Measurements from ENCODE around the gene RPS6KC1. TPM values are rescaled to one million over a fixed set of nuclear protein-coding genes. Genes with fewer than 3 reads are reported as not detected.

Gene RPS6KC1
- total RNA-seq, 2 donors from 2014 or later = 13.7 to 48.5 TPM

- H3K27ac ChIP-seq = no peak overlapping the region
- ATAC-seq = no peak
- 91 to 95% methylated on average over 2 of the region's 2 CpGs for WGBS, 2 donors
- H3K4me1 ChIP-seq = no peaks in the 10 kb centered on the region
- DNase-seq = no peak
- H3K27me3 ChIP-seq = no peaks in the 10 kb centered on the region
- H3K4me3 ChIP-seq = no peak overlapping the region
- no peaks in the 10 kb centered on the region for H3K9me3 ChIP-seq
- no peaks in the 10 kb centered on the region for H3K36me3 ChIP-seq (replicated peaks in 1 of 2; ENCODE audit: insufficient read depth in 1 of 2, low read depth in 2 of 2)
- intact Hi-C loops (cut with DNase I) = no loop called here
- TF ChIP-seq POLR2A (IDR thresholded peaks at IDR 0.05) = no peak
- TF ChIP-seq CTCF (IDR thresholded peaks at IDR 0.05) = no peak
These were observed 225.2 kb downstream of the RPS6KC1 start for GRCh38 chr1:213276236-213276635.

GRCh38 chr1:213277036-213277435 is 226.0 kb downstream of the RPS6KC1 start:
- no peaks in the 10 kb centered on the region for H3K27me3 ChIP-seq
- intact Hi-C loops (cut with DNase I) = no loop called here
- WGBS, 2 donors = 69 to 80% methylated on average over 2 of the region's 2 CpGs
- no peaks in the 10 kb centered on the region for H3K4me1 ChIP-seq
- no peaks in the 10 kb centered on the region for H3K9me3 ChIP-seq
- no peaks in the 10 kb centered on the region for H3K36me3 ChIP-seq (replicated peaks in 1 of 2; ENCODE audit: insufficient read depth in 1 of 2, low read depth in 2 of 2)
- TF ChIP-seq POLR2A (IDR thresholded peaks at IDR 0.05) (no peak), CTCF (IDR thresholded peaks at IDR 0.05) (no peak)
- no peak overlapping the region for H3K27ac ChIP-seq
- DNase-seq (no peak), ATAC-seq (no peak)
- H3K4me3 ChIP-seq = no peak overlapping the region

GRCh38 chr1:213279410-213279809 is 228.4 kb downstream of the RPS6KC1 start:
- ATAC-seq (no peak), DNase-seq (no peak)
- no peak overlapping the region for H3K27ac ChIP-seq
- H3K4me1 ChIP-seq = no peaks in the 10 kb centered on the region
- no peaks in the 10 kb centered on the region for H3K36me3 ChIP-seq (replicated peaks in 1 of 2; ENCODE audit: insufficient read depth in 1 of 2, low read depth in 2 of 2)
- no peaks in the 10 kb centered on the region for H3K9me3 ChIP-seq
- TF ChIP-seq CTCF (IDR thresholded peaks at IDR 0.05) (no peak), POLR2A (IDR thresholded peaks at IDR 0.05) (no peak)
- no peaks in the 10 kb centered on the region for H3K27me3 ChIP-seq
- H3K4me3 ChIP-seq = no peak overlapping the region
- intact Hi-C loops (cut with DNase I) = no loop called here

- WGBS, 2 donors = 81 to 84% methylated on average over 13 of the region's 13 CpGs
- no peak for DNase-seq
- H3K9me3 ChIP-seq = no peaks in the 10 kb centered on the region
- no peaks in the 10 kb centered on the region for H3K36me3 ChIP-seq (replicated peaks in 1 of 2; ENCODE audit: insufficient read depth in 1 of 2, low read depth in 2 of 2)
- no peak overlapping the region for H3K27ac ChIP-seq
- no peaks in the 10 kb centered on the region for H3K4me1 ChIP-seq
- no peaks in the 10 kb centered on the region for H3K27me3 ChIP-seq
- H3K4me3 ChIP-seq = no peak overlapping the region
- no peak for TF ChIP-seq CTCF (IDR thresholded peaks at IDR 0.05)
- ATAC-seq = no peak
- intact Hi-C loops (cut with DNase I) = no loop called here
These were observed 230.7 kb downstream of the RPS6KC1 start for GRCh38 chr1:213281640-213282301.

GRCh38 chr1:213284626-213285025 is 233.6 kb downstream of the RPS6KC1 start:
- no peak overlapping the region for H3K27ac ChIP-seq
- intact Hi-C loops (cut with DNase I) = no loop called here
- TF ChIP-seq CTCF (IDR thresholded peaks at IDR 0.05) = no peak
- no peak for TF ChIP-seq POLR2A (IDR thresholded peaks at IDR 0.05)
- no peak overlapping the region for H3K4me3 ChIP-seq
- H3K27me3 ChIP-seq = no peaks in the 10 kb centered on the region
- DNase-seq (no peak), ATAC-seq (no peak)
- H3K9me3 ChIP-seq = no peaks in the 10 kb centered on the region
- no peaks in the 10 kb centered on the region for H3K4me1 ChIP-seq
- H3K36me3 ChIP-seq (replicated peaks in 1 of 2; ENCODE audit: insufficient read depth in 1 of 2, low read depth in 2 of 2) = no peaks in the 10 kb centered on the region
